Osteocyte (in vitro differentiated cells): ENCODE results near the gene CCS. TPM values are rescaled to one million over a fixed set of nuclear protein-coding genes. Genes with fewer than 3 reads are reported as not detected.
A peak's percentile ranks its signal among the peaks of the same experiment; 100 is the strongest.
"Not testable (repeated sequence)": the region's sequence is repeated elsewhere in the genome, so short reads cannot be mapped to it uniquely, and the experiment has no call there.

Experiments
- DNase-seq: peaks from one replicate; pipeline ENCODE4 v3.0.0; 2021; ENCODE audit warnings: mixed read lengths; ENCODE audit not compliant: unreplicated experiment; ENCODE audit errors: extremely low spot score
- H3K27ac Mint-ChIP-seq: one replicate; pipeline ENCODE4 v1.8.0; 2021; ENCODE audit warnings: mild to moderate bottlenecking, mixed read lengths; ENCODE audit not compliant: unreplicated experiment
- H3K27me3 Mint-ChIP-seq: one replicate; pipeline ENCODE4 v1.8.0; 2021; ENCODE audit warnings: mixed read lengths; ENCODE audit not compliant: unreplicated experiment
- H3K36me3 Mint-ChIP-seq: one replicate; pipeline ENCODE4 v1.8.0; 2021; ENCODE audit warnings: mixed read lengths; ENCODE audit not compliant: unreplicated experiment
- H3K4me1 Mint-ChIP-seq: one replicate; pipeline ENCODE4 v1.8.0; 2021; ENCODE audit warnings: mixed read lengths; ENCODE audit not compliant: unreplicated experiment
- H3K4me3 Mint-ChIP-seq: one replicate; pipeline ENCODE4 v1.8.0; 2021; ENCODE audit warnings: mild to moderate bottlenecking, moderate library complexity, mixed read lengths; ENCODE audit not compliant: unreplicated experiment
- H3K9me3 Mint-ChIP-seq: one replicate; pipeline ENCODE4 v1.8.0; 2021; ENCODE audit warnings: mixed read lengths; ENCODE audit not compliant: unreplicated experiment
- long read RNA-seq: library from polyadenylated mRNA; unstranded; transcript quantifications from one replicate; pipeline ENCODE4 v2.0.0, GENCODE V29; 2021
- total RNA-seq: library from RNA; stranded (reverse); gene quantifications from 2 replicates; pipeline ENCODE4 v1.2.1, GENCODE V29; 2021
- TF ChIP-seq, protein P1 (sequence below): fragments of 200-600 bp; sonication (generic); IDR thresholded peaks from 2 replicates; pipeline ENCODE4 v1.5.0; 2021; ENCODE audit warnings: antibody characterized with exemption, mild to moderate bottlenecking, moderate library complexity

The CCS gene, protein sequence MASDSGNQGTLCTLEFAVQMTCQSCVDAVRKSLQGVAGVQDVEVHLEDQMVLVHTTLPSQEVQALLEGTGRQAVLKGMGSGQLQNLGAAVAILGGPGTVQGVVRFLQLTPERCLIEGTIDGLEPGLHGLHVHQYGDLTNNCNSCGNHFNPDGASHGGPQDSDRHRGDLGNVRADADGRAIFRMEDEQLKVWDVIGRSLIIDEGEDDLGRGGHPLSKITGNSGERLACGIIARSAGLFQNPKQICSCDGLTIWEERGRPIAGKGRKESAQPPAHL
- total RNA-seq: 42.1 and 46.8 TPM in 2 replicates
- long read RNA-seq, transcript CCS-205 (7 exons, 1,196 nt): minor isoform, 18 of 56 reads
- long read RNA-seq, transcript CCS-208 (8 exons, 1,430 nt): major isoform, 24 of 56 reads
- long read RNA-seq, partial matches to known transcripts: 0 of 56 reads
- long read RNA-seq, other reads (novel, unspliced or antisense): 12 of 56 reads

- no peaks in the 10 kb centered on the region for H3K27me3 Mint-ChIP-seq
- peak within 1 kb of the TSS; percentile 99 for H3K27ac Mint-ChIP-seq
- peaks cover 2% of the 10 kb centered on the region for H3K36me3 Mint-ChIP-seq
These were observed at the start of gene CCS, which contains the start of gene CCDC87 for GRCh38 chr11:66592457-66593302. Gene CCS (plus strand): TSS chr11:66593185. CDS start chr11:66593262, 77 bp downstream. Gene CCDC87 (minus strand): TSS chr11:66593063. CDS start chr11:66593015, 48 bp downstream.

GRCh38 chr11:66543263-66544107, 49.5 kb upstream of the CCS start:
- Mint-ChIP-seq H3K27me3 (no peaks in the 10 kb centered on the region), H3K9me3 (no peaks in the 10 kb centered on the region), H3K36me3 (peaks cover 16% of the 10 kb centered on the region), H3K4me1 (peaks cover 22% of the 10 kb centered on the region), H3K27ac (no peak overlapping the region), H3K4me3 (no peak overlapping the region)
- TF ChIP-seq, protein P1, sequence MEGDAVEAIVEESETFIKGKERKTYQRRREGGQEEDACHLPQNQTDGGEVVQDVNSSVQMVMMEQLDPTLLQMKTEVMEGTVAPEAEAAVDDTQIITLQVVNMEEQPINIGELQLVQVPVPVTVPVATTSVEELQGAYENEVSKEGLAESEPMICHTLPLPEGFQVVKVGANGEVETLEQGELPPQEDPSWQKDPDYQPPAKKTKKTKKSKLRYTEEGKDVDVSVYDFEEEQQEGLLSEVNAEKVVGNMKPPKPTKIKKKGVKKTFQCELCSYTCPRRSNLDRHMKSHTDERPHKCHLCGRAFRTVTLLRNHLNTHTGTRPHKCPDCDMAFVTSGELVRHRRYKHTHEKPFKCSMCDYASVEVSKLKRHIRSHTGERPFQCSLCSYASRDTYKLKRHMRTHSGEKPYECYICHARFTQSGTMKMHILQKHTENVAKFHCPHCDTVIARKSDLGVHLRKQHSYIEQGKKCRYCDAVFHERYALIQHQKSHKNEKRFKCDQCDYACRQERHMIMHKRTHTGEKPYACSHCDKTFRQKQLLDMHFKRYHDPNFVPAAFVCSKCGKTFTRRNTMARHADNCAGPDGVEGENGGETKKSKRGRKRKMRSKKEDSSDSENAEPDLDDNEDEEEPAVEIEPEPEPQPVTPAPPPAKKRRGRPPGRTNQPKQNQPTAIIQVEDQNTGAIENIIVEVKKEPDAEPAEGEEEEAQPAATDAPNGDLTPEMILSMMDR: no peak
- no peak for DNase-seq

More at GRCh38 chr11:66592457-66593302, at the start of gene CCS, which contains the start of gene CCDC87:
- Mint-ChIP-seq H3K9me3 (no peaks in the 10 kb centered on the region), H3K4me3 (peak within 1 kb of the TSS; percentile 100), H3K4me1 (peaks cover 30% of the 10 kb centered on the region)
- peak; percentile 99 for DNase-seq
- TF ChIP-seq, protein P1: peak; percentile 80

GRCh38 chr11:66544952-66545351, 48.0 kb upstream of the CCS start:
- DNase-seq, H3K27me3 Mint-ChIP-seq, H3K27ac Mint-ChIP-seq, H3K9me3 Mint-ChIP-seq: not testable (repeated sequence)
- Mint-ChIP-seq H3K36me3 (peaks cover 16% of the 10 kb centered on the region), H3K4me1 (peaks cover 22% of the 10 kb centered on the region), H3K4me3 (peak overlapping the region; percentile 82)

DNA sequence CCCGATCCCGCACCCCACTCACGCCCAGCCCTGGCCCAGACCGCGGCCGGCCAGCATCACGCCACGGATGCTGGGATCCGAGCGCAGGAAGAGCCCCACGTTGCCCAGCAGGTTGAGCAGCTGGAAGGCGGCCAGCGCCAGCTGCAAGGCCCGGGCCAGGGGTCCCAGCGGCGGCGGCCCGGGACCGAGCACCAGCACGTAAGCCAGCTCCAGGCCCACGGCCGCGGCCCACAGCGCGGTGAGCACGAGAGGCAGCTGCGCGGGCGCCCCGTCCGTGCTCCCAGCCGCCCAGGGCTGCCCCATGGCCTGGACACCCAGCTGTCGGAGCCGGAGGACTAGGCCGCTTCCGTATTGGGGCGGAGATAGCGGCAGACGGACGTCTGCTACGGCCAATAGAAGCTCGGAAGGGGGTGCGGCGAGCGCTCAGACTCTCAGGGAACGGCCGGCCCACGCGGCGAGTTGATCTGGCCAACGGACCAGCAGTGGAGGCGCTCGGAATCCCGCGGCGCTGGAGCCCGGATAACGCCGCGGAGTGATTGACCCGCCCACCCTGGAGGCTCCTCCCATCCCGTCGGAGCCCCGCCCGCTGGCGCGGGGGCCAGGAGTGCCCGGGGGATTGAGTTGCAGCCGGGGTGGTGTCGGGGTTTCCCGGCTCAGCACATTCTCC, 47.2 kb upstream of the CCS start, which contains the start of gene ZDHHC24:
ZDHHC24 (minus strand) TSS at position 348 of the 667 bp plus-strand sequence; CDS start at position 303, 45 bp downstream.
- TF ChIP-seq, protein P1: no peak
- H3K9me3 Mint-ChIP-seq: no peaks in the 10 kb centered on the region
- peaks cover 22% of the 10 kb centered on the region for H3K4me1 Mint-ChIP-seq
- peak within 1 kb of the TSS; percentile 82 for H3K4me3 Mint-ChIP-seq
- DNase-seq: peak; percentile 98
- H3K36me3 Mint-ChIP-seq: peaks cover 16% of the 10 kb centered on the region
- H3K27me3 Mint-ChIP-seq: peaks cover 5% of the 10 kb centered on the region
- no peak within 1 kb of the TSS for H3K27ac Mint-ChIP-seq
